ENCODE measurements around the gene MAGI2.

- TF ChIP-seq, protein P1, sequence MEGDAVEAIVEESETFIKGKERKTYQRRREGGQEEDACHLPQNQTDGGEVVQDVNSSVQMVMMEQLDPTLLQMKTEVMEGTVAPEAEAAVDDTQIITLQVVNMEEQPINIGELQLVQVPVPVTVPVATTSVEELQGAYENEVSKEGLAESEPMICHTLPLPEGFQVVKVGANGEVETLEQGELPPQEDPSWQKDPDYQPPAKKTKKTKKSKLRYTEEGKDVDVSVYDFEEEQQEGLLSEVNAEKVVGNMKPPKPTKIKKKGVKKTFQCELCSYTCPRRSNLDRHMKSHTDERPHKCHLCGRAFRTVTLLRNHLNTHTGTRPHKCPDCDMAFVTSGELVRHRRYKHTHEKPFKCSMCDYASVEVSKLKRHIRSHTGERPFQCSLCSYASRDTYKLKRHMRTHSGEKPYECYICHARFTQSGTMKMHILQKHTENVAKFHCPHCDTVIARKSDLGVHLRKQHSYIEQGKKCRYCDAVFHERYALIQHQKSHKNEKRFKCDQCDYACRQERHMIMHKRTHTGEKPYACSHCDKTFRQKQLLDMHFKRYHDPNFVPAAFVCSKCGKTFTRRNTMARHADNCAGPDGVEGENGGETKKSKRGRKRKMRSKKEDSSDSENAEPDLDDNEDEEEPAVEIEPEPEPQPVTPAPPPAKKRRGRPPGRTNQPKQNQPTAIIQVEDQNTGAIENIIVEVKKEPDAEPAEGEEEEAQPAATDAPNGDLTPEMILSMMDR (IDR thresholded peaks at IDR 0.05): no peak
- TF ChIP-seq POLR2AphosphoS5 (IDR thresholded peaks at IDR 0.05) (no peak), POLR2A (IDR thresholded peaks at IDR 0.05) (no peak)
Measured at GRCh38 chr7:78134774-78135173, 1318.7 kb downstream of the MAGI2 start.

All from breast epithelium (tissue), 3 donors.